Esophagus muscularis mucosa (tissue), 4 donors: ENCODE results near the gene CNOT10. TPM values are rescaled to one million over a fixed set of nuclear protein-coding genes. Genes with fewer than 3 reads are reported as not detected.
A peak's percentile ranks its signal among the peaks of the same experiment; 100 is the strongest.

Experiments
- DNase-seq: peaks from one replicate; pipeline ENCODE4 v3.0.0-alpha.2; 2017; ENCODE audit errors: extremely low spot score
- H3K27ac ChIP-seq, 4 donors: fragments of 200-600 bp; sonication (generic); replicated peaks in 1 of 4; 1 replicate in 3 of 4; 2 replicates in 1 of 4; pipeline ENCODE4 v1.5.1; 2016 to 2019; ENCODE audit warnings: mild to moderate bottlenecking in 1 of 4
- H3K27me3 ChIP-seq, 4 donors: fragments of 200-600 bp; sonication (generic); one replicate each; pipeline versions ENCODE4 v1.5.1 to v1.6.0; 2016 to 2019
- H3K36me3 ChIP-seq, 4 donors: fragments of 200-600 bp; sonication (generic); one replicate each; pipeline ENCODE4 v1.5.1; 2016 to 2019
- H3K4me1 ChIP-seq, 4 donors: fragments of 200-600 bp; sonication (generic); one replicate each; pipeline ENCODE4 v1.5.1; 2016 to 2019
- H3K4me3 ChIP-seq, 4 donors: fragments of 200-600 bp; sonication (generic); 1 replicate in 2 of 4; 2 replicates in 2 of 4; pipeline ENCODE4 v1.5.1; 2016 to 2019; ENCODE audit warnings: mild to moderate bottlenecking in 4 of 4, moderate library complexity in 1 of 4
- H3K9me3 ChIP-seq, 4 donors: fragments of 200-600 bp; sonication (generic); 1 replicate in 3 of 4; 2 replicates in 1 of 4; pipeline ENCODE4 v1.5.1; 2016 to 2019
- EP300 ChIP-seq: sonication (generic); formaldehyde crosslinking; IDR thresholded peaks from one replicate; pipeline ENCODE4 v1.6.1; 2017; ENCODE audit warnings: antibody characterized with exemption
- POLR2A ChIP-seq: fragments of 450-650 bp; IDR thresholded peaks from one replicate; pipeline ENCODE4 v1.6.1; 2017; ENCODE audit warnings: antibody characterized with exemption, moderate library complexity, mild to moderate bottlenecking, low read depth
- POLR2AphosphoS5 ChIP-seq, 2 donors: sonication (generic); formaldehyde crosslinking; IDR thresholded peaks; one replicate each; pipeline ENCODE4 v1.6.1; 2017; ENCODE audit warnings: antibody characterized with exemption in 2 of 2
- WGBS: methylation state at CpG from one replicate; pipeline ENCODE4 v1.1.5; 2018; 5-methylcytosine and 5-hydroxymethylcytosine counted together
- intact Hi-C: fragments of 100-400 bp; cut with DNase I; formaldehyde crosslinking; loops from one replicate; pipeline ENCODE4 v1.15.1; 2023
- total RNA-seq, 4 donors: library from RNA; depleted of rRNA; stranded (reverse); fragments of >200 nt; gene quantifications; one replicate each; pipeline versions ENCODE4 v1.1.0 to v1.2.1, GENCODE V29; 2016
- TF ChIP-seq, protein P1 (sequence below), 3 experiments: fragments of 200-600 bp in 2 of 3; fragments of 450-650 bp in 1 of 3; sonication (generic) in 2 of 3; IDR thresholded peaks; one replicate each; pipeline ENCODE4 v1.5.1; 2017 to 2019; ENCODE audit warnings: antibody characterized with exemption in 3 of 3, mild to moderate bottlenecking in 2 of 3, moderate library complexity in 1 of 3

CNOT10 gene
- total RNA-seq, 4 donors from 2014 or later = 10.8 to 16.8 (median 15.4) TPM

DNA sequence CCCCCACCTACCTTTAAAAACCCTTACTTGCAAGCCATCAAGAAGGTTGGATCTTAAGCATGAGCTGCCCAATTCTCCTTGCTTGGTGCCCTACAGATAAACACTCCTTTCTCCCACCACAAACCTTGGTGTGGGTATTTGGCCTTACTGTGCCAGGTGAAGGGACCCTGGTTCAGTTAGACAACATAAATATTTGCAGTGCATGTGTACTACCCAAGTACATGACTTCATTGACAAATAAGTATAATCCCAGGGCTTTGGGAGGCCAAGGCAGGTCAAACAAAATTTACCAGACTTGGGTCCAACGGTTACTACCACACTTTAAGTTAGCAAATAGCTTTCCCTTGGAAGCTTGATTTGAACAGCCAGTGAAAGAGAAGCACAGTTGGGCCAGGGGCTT is 9.3 kb upstream of the CNOT10 start:
- H3K9me3 ChIP-seq = no peaks in the 10 kb centered on the region
- no peak for DNase-seq
- no peak overlapping the region for H3K4me3 ChIP-seq
- no peaks in the 10 kb centered on the region for H3K27me3 ChIP-seq
- no peaks in the 10 kb centered on the region for H3K36me3 ChIP-seq
- no peaks in the 10 kb centered on the region for H3K4me1 ChIP-seq
- no peak overlapping the region for H3K27ac ChIP-seq
- intact Hi-C loops = no loop called here
- WGBS = 69% methylated on average over 1 of the region's 1 CpG
- TF ChIP-seq POLR2A (no peak), EP300 (no peak), POLR2AphosphoS5 (IDR thresholded peaks at IDR 0.05) (no peak)
- TF ChIP-seq, protein P1, sequence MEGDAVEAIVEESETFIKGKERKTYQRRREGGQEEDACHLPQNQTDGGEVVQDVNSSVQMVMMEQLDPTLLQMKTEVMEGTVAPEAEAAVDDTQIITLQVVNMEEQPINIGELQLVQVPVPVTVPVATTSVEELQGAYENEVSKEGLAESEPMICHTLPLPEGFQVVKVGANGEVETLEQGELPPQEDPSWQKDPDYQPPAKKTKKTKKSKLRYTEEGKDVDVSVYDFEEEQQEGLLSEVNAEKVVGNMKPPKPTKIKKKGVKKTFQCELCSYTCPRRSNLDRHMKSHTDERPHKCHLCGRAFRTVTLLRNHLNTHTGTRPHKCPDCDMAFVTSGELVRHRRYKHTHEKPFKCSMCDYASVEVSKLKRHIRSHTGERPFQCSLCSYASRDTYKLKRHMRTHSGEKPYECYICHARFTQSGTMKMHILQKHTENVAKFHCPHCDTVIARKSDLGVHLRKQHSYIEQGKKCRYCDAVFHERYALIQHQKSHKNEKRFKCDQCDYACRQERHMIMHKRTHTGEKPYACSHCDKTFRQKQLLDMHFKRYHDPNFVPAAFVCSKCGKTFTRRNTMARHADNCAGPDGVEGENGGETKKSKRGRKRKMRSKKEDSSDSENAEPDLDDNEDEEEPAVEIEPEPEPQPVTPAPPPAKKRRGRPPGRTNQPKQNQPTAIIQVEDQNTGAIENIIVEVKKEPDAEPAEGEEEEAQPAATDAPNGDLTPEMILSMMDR (IDR thresholded peaks at IDR 0.05) = no peak

DNA sequence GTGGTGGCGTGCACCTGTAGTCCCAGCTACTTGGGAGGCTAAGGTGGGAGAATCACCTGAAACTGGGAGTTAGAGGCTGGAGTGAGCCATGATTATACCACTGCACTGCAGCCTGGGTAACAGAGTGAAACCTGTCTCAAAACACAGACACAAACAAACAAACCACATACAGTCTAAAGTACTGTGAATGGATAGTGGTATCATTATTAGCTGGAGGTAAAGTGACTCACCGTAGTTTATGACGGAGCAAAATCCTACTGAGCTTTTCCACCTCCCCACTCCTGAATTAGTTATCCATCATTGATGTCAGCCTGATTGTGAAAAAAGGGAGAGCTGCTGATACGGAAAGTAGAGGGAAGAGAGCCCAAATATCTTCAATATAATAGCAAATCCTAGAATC is 3.2 kb upstream of the CNOT10 start:
- Histone ChIP-seq H3K9me3 (no peaks in the 10 kb centered on the region), H3K4me3 (no peak overlapping the region), H3K27ac (no peak overlapping the region), H3K27me3 (no peaks in the 10 kb centered on the region), H3K4me1 (peaks cover 16 to 22% (median 20%) of the 10 kb centered on the region in 4 donors), H3K36me3 (no peaks in the 10 kb centered on the region)
- no peak for DNase-seq
- intact Hi-C loops = loop anchor here (5.0 to 10.0 kb wide), 2 partner anchors 110 to 287 kb away; partner anchors contain the start of genes CMTM7 and DYNC1LI1
- WGBS = 92% methylated on average over 4 of the region's 4 CpGs
- no peak for TF ChIP-seq POLR2AphosphoS5 (IDR thresholded peaks at IDR 0.05)
- TF ChIP-seq, protein P1 (IDR thresholded peaks at IDR 0.05) = no peak
- no peak for TF ChIP-seq EP300

DNA sequence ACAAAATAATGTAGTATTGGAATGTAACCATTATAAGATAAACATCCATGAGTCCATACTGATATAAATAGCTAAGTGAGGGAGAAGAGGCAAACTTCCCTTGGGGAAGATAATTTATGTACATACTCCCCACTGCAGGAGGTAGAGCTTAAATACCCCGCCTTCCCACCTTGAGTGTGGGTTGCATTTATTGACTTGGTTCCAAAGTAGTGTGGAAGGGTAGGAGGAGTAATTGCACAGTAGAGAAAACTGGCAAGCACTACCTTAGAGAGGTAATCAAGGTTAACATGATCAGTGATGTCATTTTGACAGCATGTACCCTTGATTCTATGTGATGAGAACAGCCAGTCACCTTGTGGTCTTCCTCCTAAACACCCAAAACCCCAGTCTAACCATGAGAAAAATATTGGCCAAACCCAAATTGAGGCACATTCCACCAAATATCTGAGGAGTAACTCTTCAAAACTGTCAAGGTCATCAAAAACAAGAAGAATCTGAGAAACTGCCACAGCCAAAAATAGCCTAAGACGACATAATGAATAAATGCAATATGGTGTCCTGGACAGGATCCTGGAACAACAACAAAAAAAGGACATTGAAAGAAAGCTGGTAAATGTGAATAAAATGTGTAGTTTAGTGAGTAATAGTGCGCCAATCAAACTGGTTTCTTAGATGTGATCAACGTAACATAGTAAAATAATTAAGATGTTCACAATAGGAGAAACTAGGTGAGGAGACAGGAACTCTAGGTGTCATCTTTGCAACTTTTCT is 774 bp upstream of the CNOT10 start:
- H3K4me1 ChIP-seq = peaks cover 17 to 30% (median 27%) of the 10 kb centered on the region in 4 donors
- no peaks in the 10 kb centered on the region for H3K27me3 ChIP-seq
- 41% methylated on average over 4 of the region's 4 CpGs for WGBS
- no peak for DNase-seq
- peaks cover 0 to 6% (median 3%) of the 10 kb centered on the region in 4 donors for H3K36me3 ChIP-seq
- H3K9me3 ChIP-seq = no peaks in the 10 kb centered on the region
- peak overlapping the region; percentile 83 to 92 (median 85) for H3K27ac ChIP-seq
- intact Hi-C loops = loop anchor here (5.0 to 10.0 kb wide), 2 partner anchors 112 to 289 kb away; partner anchors contain the start of genes CMTM7 and DYNC1LI1
- H3K4me3 ChIP-seq = peak overlapping the region; percentile 76 to 91 (median 80)
- TF ChIP-seq POLR2AphosphoS5 (IDR thresholded peaks at IDR 0.05) = no peak
- TF ChIP-seq, protein P1 (IDR thresholded peaks at IDR 0.05) = no peak
- no peak for TF ChIP-seq POLR2A
- TF ChIP-seq EP300 = no peak

DNA sequence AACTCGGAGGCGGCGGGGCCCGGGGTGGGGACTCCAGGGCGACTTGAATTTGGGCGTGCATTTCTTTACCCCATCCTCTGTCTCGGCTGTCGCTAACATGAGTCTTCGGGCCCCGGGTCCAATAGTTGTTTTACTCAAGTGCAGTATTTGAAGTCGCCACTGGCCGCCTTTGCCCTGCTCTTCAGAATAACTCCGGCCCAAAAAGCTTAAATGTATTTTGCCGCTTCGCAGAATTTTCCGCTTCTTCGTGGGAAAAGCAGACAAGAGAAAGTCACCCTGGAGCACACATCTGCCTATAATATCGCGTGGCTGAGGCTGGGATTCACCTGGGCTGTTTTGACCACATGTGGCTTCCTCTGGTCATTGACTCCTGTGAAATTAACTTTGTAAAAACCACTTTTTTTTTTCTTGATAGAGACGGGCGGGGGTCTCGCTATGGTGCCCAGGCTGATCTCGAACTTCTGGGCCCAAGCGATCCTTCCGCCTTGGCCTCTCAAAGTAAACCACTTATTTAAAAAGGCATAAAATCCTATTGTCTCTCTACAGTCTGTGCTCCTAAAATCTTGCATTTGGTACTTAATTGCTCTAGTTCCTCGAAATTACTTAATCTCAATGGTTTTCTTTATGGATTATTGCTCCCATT is 676 bp downstream of the CNOT10 start:
- peak overlapping the region; percentile 83 to 92 (median 85) for H3K27ac ChIP-seq
- no peak for DNase-seq
- no peaks in the 10 kb centered on the region for H3K27me3 ChIP-seq
- peaks cover 0 to 6% (median 3%) of the 10 kb centered on the region in 4 donors for H3K36me3 ChIP-seq
- peak overlapping the region; percentile 76 to 91 (median 80) for H3K4me3 ChIP-seq
- 14% methylated on average over 18 of the region's 26 CpGs for WGBS
- intact Hi-C loops = loop anchor here (10.0 kb wide), 1 partner anchor 291 kb away; the partner anchor contains the start of gene CMTM7
- no peaks in the 10 kb centered on the region for H3K9me3 ChIP-seq
- H3K4me1 ChIP-seq = peaks cover 17 to 30% (median 27%) of the 10 kb centered on the region in 4 donors
- TF ChIP-seq, protein P1 (IDR thresholded peaks at IDR 0.05) = no peak
- TF ChIP-seq EP300 (no peak), POLR2AphosphoS5 (IDR thresholded peaks at IDR 0.05) (no peak), POLR2A (no peak)
